PC-3 (cell line): ENCODE data around the gene FAHD2A. TPM values are rescaled to one million over a fixed set of nuclear protein-coding genes. Genes with fewer than 3 reads are reported as not detected.
"Not testable (repeated sequence)": the region's sequence is repeated elsewhere in the genome, so short reads cannot be mapped to it uniquely, and the experiment has no call there.

Experiments
- ATAC-seq: fragments of 200-7000 bp; cut with Tn5 transposase; 2 replicates; pipeline ENCODE4 v1.9.1; 2020; ENCODE audit warnings: mild to moderate bottlenecking, moderate library complexity
- BruUV-seq: library from RNA; stranded (reverse); fragments of 400-500 nt; replicated peaks from 2 replicates; lab custom pipeline; 2021; lab: Mats Ljungman, UMichigan
- CTCF ChIA-PET: fragments of 300-600 bp; sonication (Branson Sonifier 250); formaldehyde crosslinking; loops from one replicate; lab custom pipeline; 2022; ENCODE audit warnings: antibody characterized with exemption; lab: Charles Lee
- POLR2A ChIA-PET: fragments of 300-600 bp; sonication (Branson Sonifier 250); formaldehyde crosslinking; loops from one replicate; lab custom pipeline; 2022; ENCODE audit warnings: antibody characterized with exemption; ENCODE audit not compliant: unreplicated experiment; lab: Charles Lee
- DNase-seq: peaks from one replicate; pipeline ENCODE4 v3.0.0-alpha.2; 2015
- H2AFZ ChIP-seq: fragments of 300-600 bp; sonication (generic); 2 replicates; pipeline ENCODE4 v1.6.0; 2016; ENCODE audit warnings: antibody characterized with exemption, low read length
- H3F3A ChIP-seq: fragments of 300-600 bp; sonication (generic); one replicate; pipeline ENCODE4 v1.6.0; 2017; ENCODE audit warnings: antibody characterized with exemption, low read length, control low read depth, mild to moderate bottlenecking; ENCODE audit not compliant: unreplicated experiment
- H3K27ac ChIP-seq: fragments of 300-600 bp; sonication (generic); 2 replicates; pipeline ENCODE4 v1.5.1; 2016; ENCODE audit warnings: mild to moderate bottlenecking, low read length
- H3K27me3 ChIP-seq: fragments of 300-600 bp; sonication (generic); 2 replicates; pipeline ENCODE4 v1.6.1; 2016; ENCODE audit warnings: low read length, mixed read lengths
- H3K36me3 ChIP-seq: fragments of 300-600 bp; sonication (generic); 2 replicates; pipeline ENCODE4 v1.6.1; 2016; ENCODE audit warnings: low read depth, mixed run types, low read length, mixed read lengths
- H3K4me1 ChIP-seq: fragments of 300-600 bp; sonication (generic); 2 replicates; pipeline ENCODE4 v1.5.1; 2016; ENCODE audit warnings: low read length; ENCODE audit not compliant: insufficient read depth
- H3K4me2 ChIP-seq: fragments of 300-600 bp; sonication (generic); 2 replicates; pipeline ENCODE4 v1.6.0; 2016; ENCODE audit warnings: low read length
- H3K4me3 ChIP-seq: fragments of 300-600 bp; sonication (generic); 2 replicates; pipeline ENCODE4 v1.5.1; 2016; ENCODE audit warnings: mild to moderate bottlenecking, low read length, mixed read lengths
- H3K79me2 ChIP-seq: fragments of 300-600 bp; sonication (generic); 2 replicates; pipeline ENCODE4 v1.6.1; 2017; ENCODE audit warnings: low read length, mixed read lengths
- H3K9ac ChIP-seq: fragments of 300-600 bp; sonication (generic); 2 replicates; pipeline ENCODE4 v1.6.0; 2016; ENCODE audit warnings: mild to moderate bottlenecking, low read length
- H3K9me2 ChIP-seq: fragments of 300-600 bp; sonication (generic); replicated peaks from 2 replicates; pipeline ENCODE4 v1.6.1; 2016; ENCODE audit warnings: mixed run types, low read length, mixed read lengths
- H3K9me3 ChIP-seq: fragments of 300-600 bp; sonication (generic); 2 replicates; pipeline ENCODE4 v1.6.1; 2016; ENCODE audit warnings: low read length, mixed read lengths
- H4K20me1 ChIP-seq: fragments of 300-600 bp; sonication (generic); 2 replicates; pipeline ENCODE4 v1.6.1; 2016; ENCODE audit warnings: low read length, mixed read lengths
- EZH2 ChIP-seq: fragments of 300-600 bp; sonication (generic); IDR thresholded peaks from one replicate; pipeline ENCODE4 v1.6.1; 2017; ENCODE audit warnings: antibody characterized with exemption, mild to moderate bottlenecking, low read length; ENCODE audit not compliant: unreplicated experiment
- EZH2phosphoT487 ChIP-seq: fragments of 300-600 bp; sonication (generic); IDR thresholded peaks from 2 replicates; pipeline ENCODE4 v1.6.1; 2018; ENCODE audit warnings: mild to moderate bottlenecking, antibody characterized with exemption, low read length, borderline replicate concordance
- intact Hi-C: fragments of 100-400 bp; cut with micrococcal nuclease; formaldehyde crosslinking; loops from 2 replicates; pipeline ENCODE4 v1.9.0; 2023
- total RNA-seq: library from RNA; depleted of rRNA; stranded (reverse); fragments of >200 nt; gene quantifications from 2 replicates; pipeline ENCODE4 v1.2.3, GENCODE V29; 2014
- TF ChIP-seq, protein P1 (sequence below): fragments of 300-600 bp; sonication (generic); conservative IDR thresholded peaks from 2 replicates; pipeline ENCODE4 v1.5.1; 2017; ENCODE audit warnings: antibody characterized with exemption, low read depth, mild to moderate bottlenecking, low read length

FAHD2A gene
- total RNA-seq, 1 experiment from 2014 or later: 20.5 TPM

DNA sequence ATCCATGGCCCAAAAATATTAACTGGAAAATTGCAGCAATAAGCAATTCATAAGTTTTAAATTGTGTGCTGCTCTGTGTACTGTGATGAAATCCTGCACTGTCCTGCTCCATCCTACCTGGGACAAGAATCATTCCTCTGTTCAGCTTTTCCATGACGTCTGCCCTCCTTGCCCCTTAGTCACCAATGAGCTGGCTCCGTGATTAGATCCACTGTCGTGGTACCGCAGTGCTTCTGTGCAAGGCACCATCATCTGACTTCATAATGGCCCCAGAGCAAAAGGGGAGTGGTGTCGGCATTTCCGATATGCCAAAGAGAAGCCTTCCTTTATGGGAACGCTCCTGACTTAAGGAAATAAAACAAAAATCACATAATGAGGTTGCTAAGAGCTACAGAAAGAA, 3.4 kb upstream of the FAHD2A start:
- H3K4me2 ChIP-seq: no peak overlapping the region
- no peaks in the 10 kb centered on the region for H3K9me3 ChIP-seq
- intact Hi-C loops: no loop called here
- DNase-seq: no peak
- TF ChIP-seq EZH2: no peak
- no peak for TF ChIP-seq EZH2phosphoT487
- TF ChIP-seq, protein P1, sequence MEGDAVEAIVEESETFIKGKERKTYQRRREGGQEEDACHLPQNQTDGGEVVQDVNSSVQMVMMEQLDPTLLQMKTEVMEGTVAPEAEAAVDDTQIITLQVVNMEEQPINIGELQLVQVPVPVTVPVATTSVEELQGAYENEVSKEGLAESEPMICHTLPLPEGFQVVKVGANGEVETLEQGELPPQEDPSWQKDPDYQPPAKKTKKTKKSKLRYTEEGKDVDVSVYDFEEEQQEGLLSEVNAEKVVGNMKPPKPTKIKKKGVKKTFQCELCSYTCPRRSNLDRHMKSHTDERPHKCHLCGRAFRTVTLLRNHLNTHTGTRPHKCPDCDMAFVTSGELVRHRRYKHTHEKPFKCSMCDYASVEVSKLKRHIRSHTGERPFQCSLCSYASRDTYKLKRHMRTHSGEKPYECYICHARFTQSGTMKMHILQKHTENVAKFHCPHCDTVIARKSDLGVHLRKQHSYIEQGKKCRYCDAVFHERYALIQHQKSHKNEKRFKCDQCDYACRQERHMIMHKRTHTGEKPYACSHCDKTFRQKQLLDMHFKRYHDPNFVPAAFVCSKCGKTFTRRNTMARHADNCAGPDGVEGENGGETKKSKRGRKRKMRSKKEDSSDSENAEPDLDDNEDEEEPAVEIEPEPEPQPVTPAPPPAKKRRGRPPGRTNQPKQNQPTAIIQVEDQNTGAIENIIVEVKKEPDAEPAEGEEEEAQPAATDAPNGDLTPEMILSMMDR: no peak
- H2AFZ ChIP-seq: no peak overlapping the region
- H3K36me3 ChIP-seq: no peaks in the 10 kb centered on the region
- H3K4me3 ChIP-seq: no peak overlapping the region
- H3K27me3 ChIP-seq: no peaks in the 10 kb centered on the region
- ChIA-PET CTCF (no interaction called here), POLR2A (no interaction called here)
- no peaks in the 10 kb centered on the region for H3F3A ChIP-seq
- peaks cover 26% of the 10 kb centered on the region for H3K79me2 ChIP-seq
- H3K27ac ChIP-seq: no peak overlapping the region
- no TSS peak for BruUV-seq
- no peak overlapping the region for H3K9ac ChIP-seq
- ATAC-seq: no peak
- no peaks in the 10 kb centered on the region for H4K20me1 ChIP-seq
- no peaks in the 10 kb centered on the region for H3K9me2 ChIP-seq
- H3K4me1 ChIP-seq: peaks cover 6% of the 10 kb centered on the region; the same call in 1 of the 2 replicates

DNA sequence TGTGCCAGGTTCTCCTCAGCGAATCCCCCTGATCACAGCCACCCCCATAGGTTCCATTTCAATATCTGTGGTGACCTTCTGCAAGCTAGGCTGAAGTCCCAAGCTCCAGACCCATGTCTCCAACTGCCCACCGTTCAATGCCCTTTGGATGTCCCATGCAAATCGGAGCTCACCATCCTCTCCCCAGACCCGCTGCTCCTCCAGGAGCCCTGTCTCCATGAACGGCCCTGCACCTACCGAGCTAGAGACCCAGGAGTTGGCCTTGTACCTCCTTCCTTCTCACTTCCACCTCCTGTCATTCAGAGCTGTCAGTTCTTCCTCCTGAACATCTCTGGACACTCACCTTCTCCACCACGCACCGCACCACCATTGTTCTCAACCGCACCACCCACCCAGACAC, 1.0 kb upstream of the FAHD2A start:
- Histone ChIP-seq H3K79me2 (peaks cover 32% of the 10 kb centered on the region), H2AFZ (no peak overlapping the region; the same call in 1 of the 2 replicates), H3F3A (no peaks in the 10 kb centered on the region), H3K27ac (no peak overlapping the region), H3K36me3 (no peaks in the 10 kb centered on the region), H3K4me2 (peak overlapping the region; percentile 86), H3K4me1 (peaks cover 6% of the 10 kb centered on the region; the same call in 1 of the 2 replicates), H3K27me3 (no peaks in the 10 kb centered on the region), H3K9me3 (no peaks in the 10 kb centered on the region), H3K4me3 (peak overlapping the region; percentile 100), H3K9me2 (no peaks in the 10 kb centered on the region), H3K9ac (peak overlapping the region; percentile 95), H4K20me1 (no peaks in the 10 kb centered on the region)
- BruUV-seq: no TSS peak
- ChIA-PET CTCF (no interaction called here), POLR2A (no interaction called here)
- TF ChIP-seq EZH2 (no peak), EZH2phosphoT487 (no peak)
- TF ChIP-seq, protein P1: no peak
- DNase-seq: no peak
- no peak for ATAC-seq
- intact Hi-C loops: loop anchor here (5.0 kb wide), 2 partner anchors 54 to 79 kb away; no protein-coding TSS in a partner anchor

DNA sequence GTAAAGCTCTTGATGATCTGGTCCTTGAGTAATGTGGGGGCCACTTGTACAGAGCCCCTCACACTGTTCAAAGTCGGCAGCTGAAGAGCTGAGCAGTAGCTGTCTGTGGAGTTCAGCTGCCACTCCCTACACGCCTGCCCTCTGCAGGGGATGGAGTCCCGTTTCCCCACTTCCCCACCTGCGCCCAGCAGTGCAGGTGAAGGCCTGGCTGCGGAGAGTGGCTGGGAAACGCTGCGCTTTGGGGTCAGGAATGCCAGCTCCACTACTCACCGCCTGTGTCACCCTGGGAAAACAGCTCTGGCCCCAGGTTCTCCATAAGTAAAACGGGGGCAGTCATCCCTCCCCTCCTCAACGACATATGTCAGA, 521 bp upstream of the FAHD2A start:
- H3K4me1 ChIP-seq, H3K9me2 ChIP-seq, H3K27ac ChIP-seq, H3F3A ChIP-seq, H3K36me3 ChIP-seq, H3K27me3 ChIP-seq, H3K9me3 ChIP-seq, CTCF ChIA-PET, H4K20me1 ChIP-seq: not testable (repeated sequence)
- Histone ChIP-seq H2AFZ (peak overlapping the region; percentile 86), H3K79me2 (peaks cover 32% of the 10 kb centered on the region), H3K4me2 (peak overlapping the region; percentile 86), H3K4me3 (peak overlapping the region; percentile 100), H3K9ac (peak overlapping the region; percentile 95)
- peak; percentile 38 for DNase-seq
- peak; percentile 65 for ATAC-seq
- TSS peak; percentile 84 for BruUV-seq
- intact Hi-C loops: loop anchor here (5.0 kb wide), 2 partner anchors 55 to 80 kb away; no protein-coding TSS in a partner anchor
- POLR2A ChIA-PET: interaction anchor here (0.6 to 1.4 kb wide), 2 partner anchors 57 to 170 kb away, joined by 3 read pairs; no protein-coding TSS in a partner anchor
